ENCODE results near the gene OAS1.

Gene OAS1

DNA sequence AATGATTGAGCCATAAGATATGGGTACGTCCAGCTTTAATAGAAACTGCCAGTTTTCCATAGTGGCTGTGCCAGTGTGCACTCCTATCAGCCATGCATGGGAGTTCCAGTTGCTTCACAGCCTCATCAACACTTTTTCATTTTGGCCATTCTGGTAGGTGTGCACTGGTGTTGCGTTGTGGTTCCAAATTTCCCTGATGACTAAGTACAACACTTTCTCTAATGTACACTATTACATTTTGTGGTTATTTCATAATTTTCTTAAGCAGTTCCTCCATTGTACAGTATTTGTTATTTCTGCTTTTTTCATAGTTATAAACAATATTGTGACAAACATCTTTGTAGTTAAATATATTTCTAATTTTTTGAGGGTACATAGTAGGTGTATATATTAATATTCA is 21.5 kb upstream of the OAS1 start:
- Mint-ChIP-seq H3K36me3 (ENCODE audit: low read depth) (no peaks in the 10 kb centered on the region), H3K27me3 (peaks cover 5% of the 10 kb centered on the region), H3K4me1 (ENCODE audit: low read depth) (no peaks in the 10 kb centered on the region), H3K4me3 (no peak overlapping the region), H3K27ac (no peak overlapping the region), H3K9me3 (no peaks in the 10 kb centered on the region)

GRCh38 chr12:112887550-112887949 is 19.2 kb upstream of the OAS1 start:
- H3K4me1 Mint-ChIP-seq (ENCODE audit: low read depth) = no peaks in the 10 kb centered on the region
- no peaks in the 10 kb centered on the region for H3K36me3 Mint-ChIP-seq (ENCODE audit: low read depth)
- H3K9me3 Mint-ChIP-seq = no peaks in the 10 kb centered on the region
- no peak overlapping the region for H3K27ac Mint-ChIP-seq
- H3K4me3 Mint-ChIP-seq = no peak overlapping the region
- peaks cover 5% of the 10 kb centered on the region for H3K27me3 Mint-ChIP-seq

DNA sequence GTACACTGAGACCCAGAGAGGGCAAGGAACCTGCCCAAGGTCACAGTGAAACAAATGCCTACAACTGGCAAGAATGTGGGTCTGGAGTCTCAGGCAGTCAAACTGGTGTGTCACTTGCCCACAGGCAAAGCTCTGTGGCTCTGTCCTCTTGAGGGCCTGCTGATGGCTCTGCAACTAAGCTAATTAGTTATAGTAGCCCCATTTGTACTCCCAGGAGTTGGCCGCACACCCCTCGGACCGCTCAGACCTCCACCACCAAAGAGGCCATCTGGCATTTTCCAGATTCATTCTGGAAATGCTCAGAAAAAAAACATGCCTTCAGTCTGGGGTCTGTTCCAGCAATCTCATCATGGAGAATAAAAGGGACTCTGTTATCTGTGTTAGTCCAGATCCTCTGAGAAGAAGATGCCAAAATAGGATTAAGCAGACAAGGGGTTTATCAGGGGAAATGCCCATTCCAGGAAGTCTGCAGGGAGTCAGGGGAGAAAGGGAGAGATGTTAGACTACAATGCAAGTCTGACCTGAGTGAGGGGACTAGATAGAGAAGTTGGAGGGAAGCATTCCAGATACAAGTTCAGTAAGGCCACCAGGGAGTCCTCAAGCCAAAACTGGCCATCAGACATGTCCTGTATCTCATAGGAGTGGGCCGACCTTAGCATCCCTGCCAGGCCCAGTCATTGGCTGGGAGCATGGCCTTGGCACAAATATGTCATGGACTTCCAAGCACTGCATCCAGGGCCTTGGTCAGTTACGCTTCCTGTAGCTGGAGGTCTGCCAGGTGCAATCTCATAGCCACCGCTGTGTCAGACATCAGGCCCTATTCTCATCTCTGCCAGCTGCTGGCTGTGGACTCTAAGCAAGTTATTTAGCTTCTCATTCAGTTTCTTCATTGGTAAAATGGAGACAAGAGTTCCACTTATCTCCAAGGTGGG is 15.4 kb upstream of the OAS1 start:
- Mint-ChIP-seq H3K36me3 (ENCODE audit: low read depth) (no peaks in the 10 kb centered on the region), H3K4me1 (ENCODE audit: low read depth) (no peaks in the 10 kb centered on the region), H3K27ac (no peak overlapping the region), H3K9me3 (no peaks in the 10 kb centered on the region), H3K27me3 (no peaks in the 10 kb centered on the region), H3K4me3 (no peak overlapping the region)

DNA sequence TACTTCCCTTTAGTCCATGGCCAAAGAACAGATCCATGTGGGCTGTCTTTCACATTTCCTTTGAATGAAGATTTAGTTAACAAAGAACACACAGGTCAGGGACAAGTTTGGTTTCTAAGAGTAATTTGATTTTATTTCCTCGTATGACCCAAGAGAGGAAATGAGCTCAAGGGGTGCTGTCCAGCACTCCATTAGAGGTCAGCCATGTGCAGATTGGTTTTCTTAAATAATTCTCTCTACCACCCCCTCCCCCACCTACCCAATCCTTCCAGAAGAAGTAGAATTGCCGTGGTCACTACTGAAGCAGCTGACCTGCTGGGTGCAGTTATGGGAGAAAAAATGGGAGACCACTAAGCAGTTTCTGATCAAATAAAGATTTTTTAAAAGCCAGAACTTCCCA is 13.9 kb upstream of the OAS1 start:
- Mint-ChIP-seq H3K4me3 (no peak overlapping the region), H3K27ac (no peak overlapping the region), H3K4me1 (ENCODE audit: low read depth) (no peaks in the 10 kb centered on the region), H3K27me3 (peaks cover 6% of the 10 kb centered on the region), H3K36me3 (ENCODE audit: low read depth) (no peaks in the 10 kb centered on the region), H3K9me3 (no peaks in the 10 kb centered on the region)

GRCh38 chr12:112894128-112894527 is 12.6 kb upstream of the OAS1 start:
- no peaks in the 10 kb centered on the region for H3K4me1 Mint-ChIP-seq (ENCODE audit: low read depth)
- no peak overlapping the region for H3K4me3 Mint-ChIP-seq
- H3K27ac Mint-ChIP-seq = no peak overlapping the region
- H3K27me3 Mint-ChIP-seq = peaks cover 6% of the 10 kb centered on the region
- no peaks in the 10 kb centered on the region for H3K9me3 Mint-ChIP-seq
- no peaks in the 10 kb centered on the region for H3K36me3 Mint-ChIP-seq (ENCODE audit: low read depth)

- Mint-ChIP-seq H3K36me3 (ENCODE audit: low read depth) (no peaks in the 10 kb centered on the region), H3K27ac (no peak overlapping the region), H3K9me3 (no peaks in the 10 kb centered on the region)
Observed at GRCh38 chr12:112898380-112898779, 8.4 kb upstream of the OAS1 start.

GRCh38 chr12:112900298-112901145 is 6.2 kb upstream of the OAS1 start:
- Mint-ChIP-seq H3K27ac (no peak overlapping the region), H3K4me3 (no peak overlapping the region), H3K9me3 (no peaks in the 10 kb centered on the region), H3K4me1 (ENCODE audit: low read depth) (peaks cover 24% of the 10 kb centered on the region), H3K27me3 (peaks cover 6% of the 10 kb centered on the region), H3K36me3 (ENCODE audit: low read depth) (no peaks in the 10 kb centered on the region)

More at GRCh38 chr12:112898380-112898779, 8.4 kb upstream of the OAS1 start:
- Mint-ChIP-seq H3K4me3 (no peak overlapping the region), H3K4me1 (ENCODE audit: low read depth) (peaks cover 12% of the 10 kb centered on the region), H3K27me3 (peaks cover 6% of the 10 kb centered on the region)

DNA sequence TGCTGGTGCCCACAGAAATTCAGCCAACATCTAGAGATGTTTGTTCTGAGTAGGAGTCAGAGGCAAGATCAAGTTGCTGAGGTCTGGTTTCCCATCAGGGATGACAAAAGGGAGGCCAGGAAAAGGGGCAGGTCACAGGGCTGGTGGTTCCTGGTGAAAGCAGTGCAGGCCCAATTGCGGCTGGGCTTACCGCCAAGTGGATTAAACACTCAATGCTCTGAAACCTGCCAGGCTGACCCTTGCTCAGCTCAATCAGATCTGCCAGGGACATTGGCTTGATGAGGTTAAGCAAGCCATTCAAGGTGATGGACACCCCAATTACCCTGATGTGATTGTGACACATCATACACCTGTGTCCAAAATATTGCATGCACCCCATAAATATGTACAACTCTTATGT is 5.5 kb upstream of the OAS1 start:
- no peak overlapping the region for H3K4me3 Mint-ChIP-seq
- H3K4me1 Mint-ChIP-seq (ENCODE audit: low read depth) = peaks cover 31% of the 10 kb centered on the region
- no peak overlapping the region for H3K27ac Mint-ChIP-seq
- H3K36me3 Mint-ChIP-seq (ENCODE audit: low read depth) = no peaks in the 10 kb centered on the region
- H3K27me3 Mint-ChIP-seq = peaks cover 6% of the 10 kb centered on the region
- H3K9me3 Mint-ChIP-seq = no peaks in the 10 kb centered on the region

DNA sequence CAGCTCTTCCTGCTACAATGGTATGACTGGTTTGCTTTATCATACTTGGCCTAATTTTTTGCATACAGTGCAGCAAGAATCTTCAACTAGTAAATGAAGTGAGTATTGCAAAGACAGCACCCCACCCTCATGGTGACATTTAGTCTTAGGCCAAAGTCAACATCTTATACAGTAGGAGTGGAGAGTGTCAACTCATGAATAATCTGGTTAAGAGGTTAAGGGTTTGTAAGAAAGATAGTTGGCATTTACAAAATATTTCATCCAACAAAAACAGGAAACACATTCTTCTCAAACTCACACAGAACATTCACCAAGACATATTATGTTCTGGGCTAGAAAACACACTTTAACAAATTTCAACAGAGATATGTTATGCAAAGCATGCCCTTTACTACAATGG is 2.2 kb upstream of the OAS1 start:
- Mint-ChIP-seq H3K4me3 (no peak overlapping the region), H3K27me3 (no peaks in the 10 kb centered on the region), H3K36me3 (ENCODE audit: low read depth) (no peaks in the 10 kb centered on the region), H3K27ac (no peak overlapping the region), H3K9me3 (no peaks in the 10 kb centered on the region), H3K4me1 (ENCODE audit: low read depth) (peaks cover 64% of the 10 kb centered on the region)

GRCh38 chr12:112905451-112906089 is 1.2 kb upstream of the OAS1 start:
- Mint-ChIP-seq H3K4me3 (no peak overlapping the region), H3K36me3 (ENCODE audit: low read depth) (peaks cover 4% of the 10 kb centered on the region), H3K9me3 (no peaks in the 10 kb centered on the region), H3K4me1 (ENCODE audit: low read depth) (peaks cover 74% of the 10 kb centered on the region), H3K27me3 (no peaks in the 10 kb centered on the region), H3K27ac (peak overlapping the region; percentile 30)

DNA sequence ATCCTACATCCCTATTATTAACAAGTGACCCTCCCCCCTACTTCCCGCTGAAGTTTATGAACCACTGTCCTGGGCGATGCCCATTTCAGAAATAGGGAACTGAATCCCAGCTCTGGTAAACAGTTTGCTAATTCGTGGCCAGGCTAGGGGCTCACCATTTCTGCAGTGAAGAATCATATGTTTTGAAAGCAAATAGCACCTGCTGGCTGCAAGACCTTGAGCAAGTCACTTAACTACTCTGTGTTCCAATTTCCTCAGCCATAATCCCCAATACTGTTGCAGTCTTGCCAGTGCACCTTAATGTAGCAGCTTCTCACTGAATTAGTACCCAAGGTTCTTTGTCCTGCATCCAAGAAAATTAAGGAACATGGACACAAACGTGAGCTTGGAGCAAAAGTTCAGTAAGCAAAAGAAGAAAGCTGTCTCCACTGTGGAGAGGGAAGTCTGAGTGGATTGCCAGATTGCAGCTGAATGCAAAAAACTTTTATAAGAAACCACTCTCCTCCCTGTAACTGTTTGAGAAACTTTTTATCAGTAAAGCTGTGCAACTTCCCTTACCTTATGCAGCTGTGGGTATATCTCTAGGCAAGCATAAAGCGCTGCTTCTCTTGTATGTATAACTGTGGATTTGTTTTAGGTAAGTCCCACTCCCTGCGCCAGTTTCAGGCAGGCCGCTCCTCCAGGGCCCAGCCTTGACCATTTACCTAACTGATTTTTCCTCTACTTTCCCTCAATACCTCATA is 824 bp downstream of the OAS1 start:
- Mint-ChIP-seq H3K9me3 (peaks cover 3% of the 10 kb centered on the region), H3K36me3 (ENCODE audit: low read depth) (peaks cover 19% of the 10 kb centered on the region), H3K27ac (peak overlapping the region; percentile 98), H3K4me1 (ENCODE audit: low read depth) (peaks cover 77% of the 10 kb centered on the region), H3K27me3 (no peaks in the 10 kb centered on the region), H3K4me3 (peak overlapping the region; percentile 98)

DNA sequence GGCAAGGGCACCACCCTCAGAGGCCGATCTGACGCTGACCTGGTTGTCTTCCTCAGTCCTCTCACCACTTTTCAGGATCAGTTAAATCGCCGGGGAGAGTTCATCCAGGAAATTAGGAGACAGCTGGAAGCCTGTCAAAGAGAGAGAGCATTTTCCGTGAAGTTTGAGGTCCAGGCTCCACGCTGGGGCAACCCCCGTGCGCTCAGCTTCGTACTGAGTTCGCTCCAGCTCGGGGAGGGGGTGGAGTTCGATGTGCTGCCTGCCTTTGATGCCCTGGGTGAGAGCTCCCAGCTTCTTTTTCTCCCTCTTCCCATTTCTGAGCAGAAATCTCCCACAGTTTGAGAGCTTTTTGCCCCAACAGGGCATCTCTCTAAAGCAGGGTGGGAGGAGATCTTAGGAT is 1.8 kb downstream of the OAS1 start:
- Mint-ChIP-seq H3K36me3 (ENCODE audit: low read depth) (peaks cover 29% of the 10 kb centered on the region), H3K9me3 (peaks cover 13% of the 10 kb centered on the region), H3K4me3 (peak overlapping the region; percentile 98), H3K27me3 (no peaks in the 10 kb centered on the region), H3K4me1 (ENCODE audit: low read depth) (peaks cover 71% of the 10 kb centered on the region), H3K27ac (peak overlapping the region; percentile 67)

- Mint-ChIP-seq H3K27ac (peak overlapping the region; percentile 12), H3K4me1 (ENCODE audit: low read depth) (peaks cover 69% of the 10 kb centered on the region), H3K27me3 (no peaks in the 10 kb centered on the region), H3K9me3 (peaks cover 13% of the 10 kb centered on the region), H3K4me3 (peak overlapping the region; percentile 98), H3K36me3 (ENCODE audit: low read depth) (peaks cover 37% of the 10 kb centered on the region)
Observed at GRCh38 chr12:112909693-112910092, 2.9 kb downstream of the OAS1 start.

DNA sequence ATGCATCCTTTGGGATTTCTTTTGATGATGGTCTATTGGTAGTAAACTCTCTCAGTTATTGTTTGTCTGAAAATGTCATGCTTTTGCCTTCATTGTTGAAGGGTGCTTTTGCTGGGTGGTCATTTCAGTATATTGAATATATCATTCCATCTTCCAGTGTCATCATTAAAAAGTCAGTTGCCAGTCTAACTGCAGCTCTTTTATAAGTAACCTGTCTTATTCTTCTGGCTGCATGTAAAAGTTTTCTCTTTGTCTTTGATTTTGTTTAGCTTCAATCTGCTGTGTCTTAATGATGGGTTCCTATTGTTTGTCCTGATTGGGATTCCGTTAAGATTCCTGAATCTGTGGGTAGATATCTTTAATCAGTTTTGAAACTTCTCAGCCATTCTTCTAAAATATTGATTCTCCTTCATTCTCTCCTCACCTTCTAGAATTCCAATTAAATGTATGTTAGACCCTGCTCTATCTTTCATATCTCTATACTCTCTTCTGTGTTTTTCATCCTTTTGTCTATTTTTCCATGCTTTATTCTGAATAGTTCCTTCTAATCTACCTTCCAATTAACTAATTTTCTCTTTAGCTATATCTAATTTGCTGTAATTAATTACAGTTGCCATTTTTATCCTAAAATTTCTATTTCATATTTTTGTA is 6.4 kb downstream of the OAS1 start:
- H3K27ac Mint-ChIP-seq = no peak overlapping the region
- H3K36me3 Mint-ChIP-seq (ENCODE audit: low read depth) = peaks cover 52% of the 10 kb centered on the region
- H3K27me3 Mint-ChIP-seq = no peaks in the 10 kb centered on the region
- peaks cover 13% of the 10 kb centered on the region for H3K9me3 Mint-ChIP-seq
- no peak overlapping the region for H3K4me3 Mint-ChIP-seq
- H3K4me1 Mint-ChIP-seq (ENCODE audit: low read depth) = peaks cover 46% of the 10 kb centered on the region

All from stimulated activated naive CD8-positive, alpha-beta T cell treated with anti-CD3 and anti-CD28 coated beads, Interleukin-15, Interleukin-2, amounts not matched to agents 100 ng/mL and 50 ng/mL, for 24 hours (primary cell).